Mammary epithelial cell (primary cell): ENCODE measurements around the gene IVL.

Source experiments
- CTCF ChIP-seq, 2 donors: IDR thresholded peaks in 1 of 2; conservative IDR thresholded peaks in 1 of 2; 2 replicates each; pipeline ENCODE4 v1.5.1; 2011 to 2012; ENCODE audit warnings: inconsistent platforms in 2 of 2, low read length in 2 of 2, mild to moderate bottlenecking in 2 of 2, control low read depth in 1 of 2, low read depth in 1 of 2; ENCODE audit not compliant: insufficient read depth in 1 of 2; ENCODE audit errors: extremely low read depth in 1 of 2
- EZH2 ChIP-seq: IDR thresholded peaks from 2 replicates; pipeline ENCODE4 v1.6.1; 2012; ENCODE audit warnings: low read length, inconsistent platforms, borderline replicate concordance

- TF ChIP-seq CTCF (conservative IDR thresholded peaks at IDR 0.05 in 1 of 2, IDR thresholded peaks at IDR 0.05 in 1 of 2; ENCODE audit: extremely low read depth in 1 of 2, insufficient read depth in 1 of 2, low read depth in 1 of 2, low read length in 2 of 2) (peak; percentile 84 to 89), EZH2 (no peak)
These were observed 17.7 kb downstream of the IVL start for GRCh38 chr1:152926091-152926490.
